K562 treated with DMSO at 1 percent for 48 hours (cell line): ENCODE measurements around the gene TDP2. TPM values are rescaled to one million over a fixed set of nuclear protein-coding genes. Genes with fewer than 3 reads are reported as not detected.

ENCODE experiments used
- total RNA-seq: library from RNA; unstranded; fragments of 300-600 nt; gene quantifications from 2 replicates; pipeline ENCODE4 v1.2.3, GENCODE V29; 2022; ENCODE audit warnings: low replicate concordance; ENCODE audit errors: extremely low read depth

TDP2 gene
- total RNA-seq: not detected in 2 replicates

GRCh38 chr6:24666641-24667377 lies at the start of gene TDP2, which contains the start of gene ACOT13:
TDP2 (minus strand) TSS chr6:24666899; CDS start chr6:24666862, 37 bp downstream.
ACOT13 (plus strand) TSS chr6:24667077; CDS start chr6:24667264, 187 bp downstream.

Other genes starting within 250 kb of the TDP2 start
- not detected in 2 replicates for gene GPLD1, start 177.3 kb downstream of the TDP2 start, total RNA-seq
- not detected in 2 replicates for gene ALDH5A1, start 171.9 kb downstream of the TDP2 start, total RNA-seq
- not detected in 2 replicates for gene KIAA0319, start 20.7 kb downstream of the TDP2 start, total RNA-seq
- not detected in 2 replicates for gene ACOT13, start 178 bp upstream of the TDP2 start, total RNA-seq
- gene C6orf62, start 52.3 kb upstream of the TDP2 start, total RNA-seq: 116 TPM in 1 of 2 replicates, not detected in the other
- not detected in 2 replicates for gene GMNN, start 108.0 kb upstream of the TDP2 start, total RNA-seq
- gene ARMH2, start 132.0 kb upstream of the TDP2 start, total RNA-seq: not detected in 2 replicates